Measurements from ENCODE around the gene RNU6-1. TPM values are rescaled to one million over a fixed set of nuclear protein-coding genes. Genes with fewer than 3 reads are reported as not detected.

RNU6-1 gene
- polyA plus RNA-seq, 2 of the 4 experiments (the other 2 are of a cell fraction): not detected

GRCh38 chr15:67883234-67883773, 43.5 kb upstream of the RNU6-1 start:
- WGBS (ENCODE audit: missing lambda C conversion rate): 86% methylated on average over 10 of the region's 10 CpGs
- peak overlapping the region; percentile 67; the same call in 2 of the 3 replicates for H3K4me2 ChIP-seq
- H3K9me3 ChIP-seq: no peaks in the 10 kb centered on the region
- DNase-seq (ENCODE audit: low read depth in 1 of 2, low spot score in 1 of 2) (no peak), FAIRE-seq (no peak), ATAC-seq (no peak)
- POLR2A ChIA-PET: interaction anchor here (0.9 to 3.0 kb wide), 2 partner anchors 19 to 32 kb away, joined by 3 to 26 read pairs; no protein-coding TSS in a partner anchor
- peaks cover 57% of the 10 kb centered on the region for H3K4me1 ChIP-seq
- H3K27ac ChIP-seq: peak overlapping the region; percentile 84 to 93
- H3K4me3 ChIP-seq: no peak overlapping the region
- TF ChIP-seq CBX2 (IDR thresholded peaks at IDR 0.05; ENCODE audit: borderline replicate concordance, low read depth) (no peak), HDAC2 (IDR thresholded peaks at IDR 0.05) (no peak), CHD2 (IDR thresholded peaks at IDR 0.05; ENCODE audit: low read length, partially characterized antibody) (no peak), EHF (CRISPR knock-in tag; IDR thresholded peaks at IDR 0.05) (no peak), FOSL2 (IDR thresholded peaks at IDR 0.05) (no peak), FOSL2 (CRISPR knock-in tag; IDR thresholded peaks at IDR 0.05) (no peak), SMC3 (IDR thresholded peaks at IDR 0.05) (no peak), USF2 (IDR thresholded peaks at IDR 0.05) (no peak), ZNF302 (CRISPR knock-in tag; IDR thresholded peaks at IDR 0.05) (no peak), FOXS1 (CRISPR knock-in tag; IDR thresholded peaks at IDR 0.05) (no peak), ELK1 (IDR thresholded peaks at IDR 0.05; ENCODE audit: low read depth, low read length) (no peak), BHLHE40 (IDR thresholded peaks at IDR 0.05; ENCODE audit: low read depth, low read length) (no peak), KDM5A (IDR thresholded peaks at IDR 0.05) (no peak), EP300 (IDR thresholded peaks at IDR 0.05) (no peak), PHF8 (IDR thresholded peaks at IDR 0.05; ENCODE audit: borderline replicate concordance, low read depth) (no peak), CHD4 (IDR thresholded peaks at IDR 0.05; ENCODE audit: borderline replicate concordance) (no peak)
- CTCF ChIA-PET: interaction anchor here (0.8 to 9.4 kb wide), 8 partner anchors 8 to 272 kb away, joined by 3 to 76 read pairs (median 3); no protein-coding TSS in a partner anchor

GRCh38 chr15:67882487-67883233, 42.8 kb upstream of the RNU6-1 start:
- ChIA-PET CTCF (interaction anchor here (1.1 to 9.4 kb wide), 6 partner anchors 7 to 272 kb away, joined by 3 to 76 read pairs (median 3); no protein-coding TSS in a partner anchor), POLR2A (interaction anchor here (3.0 kb wide), 1 partner anchor 33 kb away, joined by 26 read pairs; no protein-coding TSS in a partner anchor)
- peak; percentile 9 to 20; a peak in 2 of 6 replicates for ATAC-seq
- TF ChIP-seq MAFK (IDR thresholded peaks at IDR 0.05; ENCODE audit: partially characterized antibody) (peak; percentile 68), HMGXB4 (CRISPR knock-in tag; IDR thresholded peaks at IDR 0.05; ENCODE audit: borderline replicate concordance) (no peak), EHMT2 (IDR thresholded peaks at IDR 0.05; ENCODE audit: low read depth) (no peak), EHF (CRISPR knock-in tag; IDR thresholded peaks at IDR 0.05) (0 out of 2 replicates have a peak, but pooled peaks have one; percentile 14), E2F6 (IDR thresholded peaks at IDR 0.05; ENCODE audit: borderline replicate concordance, low read depth) (no peak)
- peaks cover 57% of the 10 kb centered on the region for H3K4me1 ChIP-seq
- DNase-seq (ENCODE audit: low read depth in 1 of 2, low spot score in 1 of 2): peak in 1 of 2 experiments; percentile 83
- WGBS (ENCODE audit: missing lambda C conversion rate): 82% methylated on average over 8 of the region's 8 CpGs
- no peak overlapping the region for H3K4me3 ChIP-seq
- no peaks in the 10 kb centered on the region for H3K9me3 ChIP-seq
- H3K27ac ChIP-seq: peak overlapping the region; percentile 84 to 93
- H3K4me2 ChIP-seq: peak overlapping the region; percentile 35
- FAIRE-seq: no peak
